Stimulated activated CD8-positive, alpha-beta memory T cell treated with anti-CD3 and anti-CD28 coated beads, Interleukin-4, amount 100 ng/mL, for 24 hours (primary cell): Measurements from ENCODE around the gene SLC30A3.

ENCODE experiments used
- DNase-seq: peaks from one replicate; pipeline ENCODE4 v3.0.0-alpha.2; 2020; ENCODE audit warnings: low read depth

SLC30A3 gene

GRCh38 chr2:27258051-27258450 is 4.8 kb downstream of the SLC30A3 start:
- DNase-seq, result no peak

DNA sequence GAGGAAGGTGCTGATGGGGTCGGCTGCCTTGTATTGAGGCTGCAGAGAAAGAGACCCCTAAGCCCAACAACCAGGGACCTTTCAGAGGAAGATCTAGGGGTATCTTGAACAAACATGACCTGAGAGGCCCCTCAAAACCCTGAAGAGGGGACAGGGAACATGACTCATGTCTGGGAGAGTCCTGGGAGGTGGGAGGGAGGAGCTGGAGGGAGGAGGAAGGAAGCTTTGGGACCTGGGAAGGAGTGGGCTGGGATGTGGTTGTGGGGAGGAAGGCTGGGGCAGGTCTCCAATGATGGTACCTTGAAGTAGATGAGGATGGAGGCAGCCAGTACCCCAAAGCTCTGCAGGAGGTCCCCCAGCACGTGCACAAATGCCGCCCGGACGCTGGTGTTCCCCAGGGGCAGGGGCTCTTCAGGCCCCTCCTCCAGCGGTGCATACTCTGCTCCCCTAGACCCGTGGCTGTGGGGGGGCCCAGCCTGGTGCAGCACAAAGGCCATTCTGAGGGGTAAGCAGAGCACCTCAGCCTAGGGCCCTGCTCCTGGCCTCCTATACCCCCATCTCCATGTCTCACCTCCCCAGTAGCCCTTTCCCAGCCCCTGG is 5.9 kb downstream of the SLC30A3 start:
- no peak for DNase-seq

- no peak for DNase-seq
Measured at GRCh38 chr2:27255660-27256059, 7.2 kb downstream of the SLC30A3 start.

DNA sequence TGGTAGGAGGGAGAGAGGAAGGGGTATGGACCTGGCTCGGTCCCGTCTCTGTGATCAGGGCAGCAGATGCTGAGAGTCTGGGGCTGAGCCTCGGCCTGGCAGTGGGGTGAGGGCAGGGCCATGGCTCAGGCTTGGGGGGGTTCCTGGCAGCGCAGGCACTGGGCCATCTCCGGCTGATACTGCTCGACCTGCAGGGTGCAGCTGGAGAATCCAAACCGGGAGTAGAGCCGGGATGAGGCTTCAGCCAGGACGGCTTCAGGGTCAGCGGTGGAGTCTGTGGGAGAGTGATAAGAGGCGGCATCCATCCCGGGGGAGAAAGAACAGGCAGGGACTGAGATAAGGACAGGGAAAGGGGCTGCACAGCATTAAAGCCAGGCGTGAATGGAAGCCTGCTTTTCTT is 7.7 kb downstream of the SLC30A3 start:
- no peak for DNase-seq

GRCh38 chr2:27251766-27252165 is 11.1 kb downstream of the SLC30A3 start:
- no peak for DNase-seq

- DNase-seq, result no peak
Measured at GRCh38 chr2:27250652-27251379, 12.0 kb downstream of the SLC30A3 start.

- peak; percentile 30 for DNase-seq
Measured at GRCh38 chr2:27249891-27250651, 12.8 kb downstream of the SLC30A3 start.

DNA sequence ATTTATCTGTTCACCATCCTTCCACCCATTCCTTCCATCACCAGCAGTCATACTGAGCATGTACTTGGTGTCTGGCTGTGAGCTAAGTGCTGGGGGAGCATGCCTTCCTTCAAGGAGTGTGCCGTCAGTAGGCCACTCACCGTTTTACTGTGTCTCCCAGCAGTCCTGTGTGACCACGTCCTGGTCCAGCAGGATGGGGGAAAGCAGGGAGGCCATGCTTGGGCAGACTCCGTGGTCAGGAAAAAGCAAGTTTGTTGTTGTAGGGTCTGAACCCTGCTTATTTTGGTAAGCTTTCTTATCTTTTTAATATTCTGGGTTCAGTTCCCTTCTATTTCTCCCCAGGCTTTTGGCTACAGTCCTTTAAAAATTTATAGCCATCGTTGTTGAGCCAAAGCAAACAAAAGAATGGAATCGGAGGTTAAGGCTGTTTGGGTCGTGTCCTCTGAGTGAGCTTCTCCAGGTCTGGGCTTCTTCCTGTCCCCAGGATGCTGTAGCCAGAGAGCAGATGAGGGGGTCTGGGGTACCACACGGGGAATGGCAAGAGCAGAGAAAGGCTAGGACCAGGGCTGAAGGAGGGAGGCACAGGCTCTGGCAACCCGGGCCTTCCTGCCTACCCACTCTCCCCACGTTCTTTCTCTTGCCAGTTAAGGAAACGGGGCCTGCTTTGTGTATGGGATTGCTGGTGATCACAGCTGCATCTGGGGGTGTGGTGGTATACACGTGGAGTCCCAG is 13.5 kb downstream of the SLC30A3 start:
- DNase-seq, result no peak

- no peak for DNase-seq
Measured at GRCh38 chr2:27247893-27248292, 15.0 kb downstream of the SLC30A3 start.

GRCh38 chr2:27245626-27246025 is 17.2 kb downstream of the SLC30A3 start:
- DNase-seq, result no peak

DNA sequence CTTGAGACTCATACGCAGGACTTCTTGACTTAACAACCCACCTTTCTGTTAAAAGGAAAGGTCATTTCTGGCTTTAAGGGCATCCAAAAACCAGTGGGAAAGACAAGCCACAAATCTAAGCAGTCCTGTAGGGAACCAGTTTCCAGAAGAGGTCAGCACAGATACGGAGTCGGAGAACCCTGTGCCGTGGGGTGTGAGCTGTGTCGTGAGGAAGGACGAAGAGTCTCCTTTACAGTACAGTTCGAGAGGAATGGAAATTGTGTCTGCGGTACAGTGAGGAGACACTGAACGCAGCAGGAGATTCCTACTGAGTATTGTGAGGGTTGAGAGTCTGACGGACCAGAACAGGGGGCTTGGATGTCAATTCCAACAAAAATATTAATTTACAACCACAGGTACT is 17.7 kb downstream of the SLC30A3 start:
- no peak for DNase-seq

- DNase-seq, result no peak
Measured at GRCh38 chr2:27243391-27244130, 19.3 kb downstream of the SLC30A3 start.

DNA sequence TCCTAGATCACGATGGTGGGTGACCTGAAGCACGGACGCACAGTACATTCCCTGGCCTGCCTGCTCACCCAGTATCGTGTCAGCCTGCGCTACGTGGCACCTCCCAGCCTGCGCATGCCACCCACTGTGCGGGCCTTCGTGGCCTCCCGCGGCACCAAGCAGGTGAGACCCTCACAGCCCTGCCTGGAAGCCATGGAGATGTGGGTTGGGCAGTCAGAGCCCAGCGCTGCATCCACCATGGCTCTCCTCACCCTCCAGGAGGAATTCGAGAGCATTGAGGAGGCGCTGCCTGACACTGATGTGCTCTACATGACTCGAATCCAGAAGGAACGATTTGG is 20.3 kb downstream of the SLC30A3 start:
- no peak for DNase-seq

DNA sequence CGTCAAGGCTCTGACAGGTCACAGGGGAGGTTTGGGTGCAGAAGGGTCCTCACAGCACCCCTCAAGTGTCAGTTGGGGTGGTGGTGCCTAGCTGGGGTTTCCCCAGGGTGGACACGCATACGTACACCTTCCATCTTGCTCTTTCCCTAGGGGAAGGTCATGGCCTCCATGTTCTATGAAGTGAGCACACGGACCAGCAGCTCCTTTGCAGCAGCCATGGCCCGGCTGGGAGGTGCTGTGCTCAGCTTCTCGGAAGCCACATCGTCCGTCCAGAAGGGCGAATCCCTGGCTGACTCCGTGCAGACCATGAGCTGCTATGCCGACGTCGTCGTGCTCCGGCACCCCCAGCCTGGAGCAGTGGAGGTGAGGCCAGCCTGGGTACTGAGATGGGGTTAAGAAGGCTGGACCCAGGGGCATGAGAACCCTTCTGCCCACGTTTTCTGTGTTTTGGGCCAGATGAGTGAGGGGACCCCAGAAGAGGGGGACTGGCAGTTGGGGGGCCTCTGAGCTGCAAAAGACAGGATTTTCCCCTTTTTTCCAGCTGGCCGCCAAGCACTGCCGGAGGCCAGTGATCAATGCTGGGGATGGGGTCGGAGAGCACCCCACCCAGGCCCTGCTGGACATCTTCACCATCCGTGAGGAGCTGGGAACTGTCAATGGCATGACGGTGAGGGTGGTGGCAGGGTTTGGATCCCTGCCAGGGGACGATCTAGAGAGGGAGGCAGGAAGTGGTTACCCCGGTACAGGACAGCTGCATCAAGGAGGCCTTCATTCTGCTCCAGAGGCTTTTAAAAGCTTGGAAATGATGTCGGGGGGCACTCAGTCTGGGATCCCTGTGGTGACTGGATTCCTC is 20.9 kb downstream of the SLC30A3 start:
- DNase-seq, result no peak

DNA sequence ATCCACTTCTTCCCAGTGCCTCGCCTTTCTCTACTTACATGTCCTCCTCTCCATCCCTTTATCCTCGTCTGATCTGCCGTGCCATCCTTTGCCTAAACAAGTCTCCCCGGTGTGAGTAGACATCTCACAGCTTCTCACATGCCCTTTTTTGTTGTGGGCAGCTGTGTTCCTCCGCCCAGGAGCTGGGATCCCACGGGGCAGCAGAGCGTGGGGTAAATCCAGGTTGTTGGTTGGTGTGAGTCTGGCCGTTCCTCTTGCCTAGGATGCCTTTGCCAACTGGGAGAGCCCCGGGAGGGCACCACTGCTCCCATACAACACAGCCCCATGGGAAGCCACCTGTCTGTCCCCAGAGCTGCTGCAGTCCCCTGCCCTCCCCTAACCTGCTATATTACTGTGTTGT is 22.4 kb downstream of the SLC30A3 start:
- no peak for DNase-seq

DNA sequence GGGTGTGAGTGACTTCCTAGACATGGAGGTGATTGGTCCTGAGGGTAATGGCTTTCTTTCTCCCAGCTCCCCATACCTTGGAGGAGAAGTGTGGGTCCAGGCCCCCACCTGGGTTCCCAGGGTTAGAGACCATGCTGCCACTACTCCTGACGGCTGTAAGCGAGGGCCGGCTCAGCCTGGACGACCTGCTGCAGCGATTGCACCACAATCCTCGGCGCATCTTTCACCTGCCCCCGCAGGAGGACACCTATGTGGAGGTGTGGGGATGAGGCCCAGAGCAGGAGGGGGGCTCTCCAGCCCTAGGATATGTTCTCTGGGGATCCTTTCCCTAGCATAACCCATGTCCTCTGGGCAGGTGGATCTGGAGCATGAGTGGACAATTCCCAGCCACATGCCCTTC is 23.9 kb downstream of the SLC30A3 start:
- no peak for DNase-seq

GRCh38 chr2:27237341-27237945 is 25.4 kb downstream of the SLC30A3 start:
- DNase-seq, result no peak

GRCh38 chr2:27236626-27237025 is 26.2 kb downstream of the SLC30A3 start:
- no peak for DNase-seq

DNA sequence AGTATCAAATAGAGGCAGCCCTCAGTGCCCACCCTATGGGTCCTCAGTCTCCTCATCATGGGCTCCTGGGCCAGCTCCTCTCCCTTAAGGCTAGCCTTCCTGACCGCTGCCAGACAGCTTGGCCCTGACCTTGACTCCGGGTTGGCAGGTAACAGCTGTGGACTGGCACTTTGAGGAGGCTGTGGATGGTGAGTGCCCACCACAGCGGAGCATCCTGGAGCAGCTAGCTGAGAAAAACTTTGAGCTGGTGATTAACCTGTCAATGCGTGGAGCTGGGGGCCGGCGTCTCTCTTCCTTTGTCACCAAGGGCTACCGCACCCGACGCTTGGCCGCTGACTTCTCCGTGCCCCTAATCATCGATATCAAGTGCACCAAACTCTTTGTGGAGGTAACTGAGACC is 26.7 kb downstream of the SLC30A3 start:
- DNase-seq, result no peak

GRCh38 chr2:27233341-27233740 is 29.5 kb downstream of the SLC30A3 start:
- DNase-seq, result no peak

GRCh38 chr2:27231921-27232320 is 30.9 kb downstream of the SLC30A3 start:
- no peak for DNase-seq
